Pancreas (tissue), 10 donors: Measurements from ENCODE around the gene CFAP157. TPM values are rescaled to one million over a fixed set of nuclear protein-coding genes. Genes with fewer than 3 reads are reported as not detected.

Experiments used
- ATAC-seq, 4 donors: fragments of 200-7000 bp; cut with Tn5 transposase; one replicate each; pipeline versions ENCODE4 v1.8.0 to v1.9.1; 2020; ENCODE audit warnings: mild to moderate bottlenecking in 4 of 4, moderate library complexity in 4 of 4
- DNase-seq, 6 donors: peaks; one replicate each; pipeline ENCODE4 v3.0.0-alpha.2; 2020
- FAIRE-seq: peaks from 2 replicates; lab custom pipeline; 2012; peaks lifted over from hg19 to GRCh38; lab: Jason Lieb, UNC
- H3K27ac ChIP-seq, 4 donors: fragments of 200-600 bp; sonication (generic); 1 replicate in 3 of 4; 2 replicates in 1 of 4; pipeline versions ENCODE4 v1.5.0 to v1.8.0; 2020
- H3K27me3 ChIP-seq, 4 donors: fragments of 200-600 bp; one replicate each; pipeline ENCODE4 v1.8.0; 2021
- H3K36me3 ChIP-seq, 3 donors: fragments of 200-600 bp; sonication (generic) in 1 of 3; one replicate each; pipeline versions ENCODE4 v1.5.0 to v1.8.0; 2020 to 2021
- H3K4me1 ChIP-seq, 3 donors: fragments of 200-600 bp; one replicate each; pipeline ENCODE4 v1.8.0; 2021
- H3K4me3 ChIP-seq, 4 donors: fragments of 200-600 bp; sonication (generic) in 2 of 4; one replicate each; pipeline versions ENCODE4 v1.5.0 to v1.8.0; 2020 to 2021
- H3K9me3 ChIP-seq, 4 donors: fragments of 200-600 bp; one replicate each; pipeline ENCODE4 v1.8.0; 2021
- CTCF ChIP-seq, 4 donors: fragments of 200-600 bp; sonication (generic) in 3 of 4; IDR thresholded peaks; one replicate each; pipeline versions ENCODE4 v1.5.0 to v1.8.0; 2021; ENCODE audit warnings: antibody characterized with exemption in 4 of 4
- WGBS, 2 donors: extraction: QIAGEN DNeasy Blood & Tissue Kit; methylation state at CpG; one replicate each; pipeline ENCODE4 v1.1.7; 2013; 5-methylcytosine and 5-hydroxymethylcytosine counted together
- intact Hi-C, 3 donors: fragments of 100-400 bp; cut with DNase I; formaldehyde crosslinking; loops; one replicate each; pipeline versions ENCODE4 v1.11.1 to v1.14.2; 2022
- polyA plus RNA-seq, 2 donors: library from polyadenylated mRNA; stranded (reverse); fragments of 200-250 nt; gene quantifications; one replicate each; pipeline ENCODE4 v1.2.3, GENCODE V29; 2013
- total RNA-seq, 6 donors: library from RNA; stranded (reverse); fragmentation: NEBNext Ultra II Directional in 4 of 6; extraction: Animal tissue kit (Norgen Biotek cat#: 25700) in 4 of 6; gene quantifications; one replicate each; pipeline versions ENCODE4 v1.2.1 to v1.2.4, GENCODE V29; 2021 to 2023
- donor health status: healthy with polysubstance abuse.
- donor health status: DM: no; HTN: no; CAD: no; lungs with moderate emphysema.
- donor health status: DM: no; HTN: no; CAD: no.
- donor health status: control.
- donor health status: control.
- donor health status: Bipolar disorder and iron deficiency.
- donor health status: DM: yes; HTN: yes; CAD: no.
- donor health status: DM: no; HTN: no; CAD: no.
- donor health status: DM: no; HTN: no; CAD: no.
- donor health status: DM: yes; HTN: yes; CAD: no.

The CFAP157 gene
- total and polyA plus RNA-seq, 8 donors, result 0.12 to 2.1 (median 0.23) TPM; not detected in 1

GRCh38 chr9:127690735-127691134 lies 16.1 kb upstream of the CFAP157 start:
- FAIRE-seq (no peak), DNase-seq (no peak), ATAC-seq (no peak)
- TF ChIP-seq CTCF (IDR thresholded peaks at IDR 0.05), result no peak
- H3K27ac ChIP-seq, result no peak overlapping the region
- 91 to 94% methylated on average over 10 of the region's 10 CpGs for WGBS, 2 donors
- H3K36me3 ChIP-seq, result no peaks in the 10 kb centered on the region
- no peak overlapping the region for H3K4me3 ChIP-seq
- intact Hi-C loops, result no loop called here
- H3K9me3 ChIP-seq, result no peaks in the 10 kb centered on the region
- no peaks in the 10 kb centered on the region for H3K4me1 ChIP-seq
- no peaks in the 10 kb centered on the region for H3K27me3 ChIP-seq

- Histone ChIP-seq H3K36me3 (no peaks in the 10 kb centered on the region), H3K4me1 (no peaks in the 10 kb centered on the region), H3K9me3 (no peaks in the 10 kb centered on the region), H3K27me3 (no peaks in the 10 kb centered on the region), H3K4me3 (no peak overlapping the region), H3K27ac (no peak overlapping the region)
- no peak for TF ChIP-seq CTCF (IDR thresholded peaks at IDR 0.05)
- ATAC-seq (no peak), FAIRE-seq (no peak), DNase-seq (no peak)
- intact Hi-C loops, result no loop called here
- 86 to 88% methylated on average over 20 of the region's 20 CpGs for WGBS, 2 donors
These were observed 14.7 kb upstream of the CFAP157 start for GRCh38 chr9:127692071-127692470.

DNA sequence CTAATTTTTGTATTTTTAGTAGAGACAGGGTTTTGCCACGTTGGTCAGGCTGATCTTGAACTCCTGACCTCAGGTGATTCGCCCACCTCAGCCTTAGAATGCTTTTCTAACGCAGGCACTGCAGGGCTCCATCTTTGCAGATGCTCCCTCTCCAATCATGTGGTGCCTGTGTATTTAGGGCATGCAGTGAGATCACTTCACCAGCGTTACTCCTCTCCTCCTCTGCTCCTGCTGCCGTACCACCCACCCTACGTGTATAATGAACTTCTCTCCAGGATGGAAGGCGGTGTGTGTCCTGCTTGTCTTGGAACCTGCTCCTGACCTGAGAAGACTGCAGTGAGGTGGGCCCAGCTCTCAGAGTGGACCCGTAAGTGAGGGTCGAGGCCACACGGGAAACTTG lies 13.6 kb upstream of the CFAP157 start:
- no peak overlapping the region for H3K27ac ChIP-seq
- intact Hi-C loops, result no loop called here
- no peak for ATAC-seq
- H3K4me3 ChIP-seq, result no peak overlapping the region
- no peaks in the 10 kb centered on the region for H3K4me1 ChIP-seq
- no peaks in the 10 kb centered on the region for H3K9me3 ChIP-seq
- FAIRE-seq, result no peak
- no peaks in the 10 kb centered on the region for H3K36me3 ChIP-seq
- 89 to 91% methylated on average over 10 of the region's 10 CpGs for WGBS, 2 donors
- H3K27me3 ChIP-seq, result no peaks in the 10 kb centered on the region
- TF ChIP-seq CTCF (IDR thresholded peaks at IDR 0.05), result no peak
- no peak for DNase-seq

GRCh38 chr9:127693697-127694096 lies 13.1 kb upstream of the CFAP157 start:
- no peak for FAIRE-seq
- Histone ChIP-seq H3K27ac (no peak overlapping the region), H3K4me1 (no peaks in the 10 kb centered on the region), H3K36me3 (no peaks in the 10 kb centered on the region), H3K9me3 (no peaks in the 10 kb centered on the region), H3K27me3 (no peaks in the 10 kb centered on the region), H3K4me3 (no peak overlapping the region)
- DNase-seq, result no peak
- no peak for TF ChIP-seq CTCF (IDR thresholded peaks at IDR 0.05)
- no peak for ATAC-seq
- intact Hi-C loops, result no loop called here
- 88 to 93% methylated on average over 4 of the region's 4 CpGs for WGBS, 2 donors

- no peak for ATAC-seq
- peaks cover 4 to 7% (median 5%) of the 10 kb centered on the region in 3 donors for H3K4me1 ChIP-seq
- FAIRE-seq, result no peak
- H3K4me3 ChIP-seq, result no peak overlapping the region
- TF ChIP-seq CTCF (IDR thresholded peaks at IDR 0.05), result no peak
- WGBS, 2 donors, result 64 to 70% methylated on average over 9 of the region's 9 CpGs
- no peak overlapping the region for H3K27ac ChIP-seq
- DNase-seq, result no peak
- H3K36me3 ChIP-seq, result no peaks in the 10 kb centered on the region
- no peaks in the 10 kb centered on the region for H3K9me3 ChIP-seq
- intact Hi-C loops, result no loop called here
- H3K27me3 ChIP-seq, result no peaks in the 10 kb centered on the region
These were observed 11.7 kb upstream of the CFAP157 start for GRCh38 chr9:127694890-127695720.
